Measurements from ENCODE around the gene PRAMEF12. TPM values are rescaled to one million over a fixed set of nuclear protein-coding genes. Genes with fewer than 3 reads are reported as not detected.

Gene PRAMEF12
- total and polyA plus RNA-seq, 5 experiments from 2014 or later: not detected

DNA sequence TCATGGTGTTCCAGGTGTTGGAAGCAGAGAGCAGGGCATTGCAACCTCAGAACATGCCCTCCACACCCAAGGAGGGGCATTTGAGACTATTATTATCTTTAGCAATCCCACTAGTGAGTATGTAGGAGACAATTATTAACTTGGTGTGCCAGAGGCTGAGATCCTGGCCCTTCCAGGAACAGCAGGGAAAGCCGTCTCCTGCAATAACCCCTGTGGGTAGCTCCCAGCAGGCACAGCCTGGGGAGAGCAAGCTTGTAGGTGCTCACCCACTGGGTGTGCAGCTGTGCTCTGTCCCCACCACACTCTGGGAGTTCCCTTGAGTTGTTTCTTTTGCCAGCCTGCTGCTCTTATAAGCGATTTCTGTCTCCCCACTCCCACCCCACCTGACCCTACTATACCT, 17.3 kb upstream of the PRAMEF12 start:
- H3K4me3 Mint-ChIP-seq: no peak overlapping the region
- no peak overlapping the region for H3K27ac Mint-ChIP-seq
- ATAC-seq (no peak), DNase-seq (no peak)
- peaks cover 0 to 2% (median 0%) of the 10 kb centered on the region in 4 donors for H3K4me1 Mint-ChIP-seq
- no peaks in the 10 kb centered on the region for H3K9me3 Mint-ChIP-seq
- H3K36me3 Mint-ChIP-seq: no peaks in the 10 kb centered on the region
- peaks cover 17 to 55% (median 26%) of the 10 kb centered on the region in 5 donors for H3K27me3 Mint-ChIP-seq
- POLR2A ChIA-PET: interaction anchor here (0.5 kb wide), 1 partner anchor 355 kb away, joined by 3 read pairs; no protein-coding TSS in a partner anchor

GRCh38 chr1:12756768-12757413, 16.6 kb upstream of the PRAMEF12 start:
- ATAC-seq: no peak
- no peaks in the 10 kb centered on the region for H3K36me3 Mint-ChIP-seq
- no peak overlapping the region for H3K27ac Mint-ChIP-seq
- peaks cover 0 to 2% (median 0%) of the 10 kb centered on the region in 4 donors for H3K4me1 Mint-ChIP-seq
- no peak for DNase-seq
- H3K9me3 Mint-ChIP-seq: no peaks in the 10 kb centered on the region
- peaks cover 16 to 53% (median 24%) of the 10 kb centered on the region in 5 donors for H3K27me3 Mint-ChIP-seq
- H3K4me3 Mint-ChIP-seq: no peak overlapping the region
- POLR2A ChIA-PET: no interaction called here

DNA sequence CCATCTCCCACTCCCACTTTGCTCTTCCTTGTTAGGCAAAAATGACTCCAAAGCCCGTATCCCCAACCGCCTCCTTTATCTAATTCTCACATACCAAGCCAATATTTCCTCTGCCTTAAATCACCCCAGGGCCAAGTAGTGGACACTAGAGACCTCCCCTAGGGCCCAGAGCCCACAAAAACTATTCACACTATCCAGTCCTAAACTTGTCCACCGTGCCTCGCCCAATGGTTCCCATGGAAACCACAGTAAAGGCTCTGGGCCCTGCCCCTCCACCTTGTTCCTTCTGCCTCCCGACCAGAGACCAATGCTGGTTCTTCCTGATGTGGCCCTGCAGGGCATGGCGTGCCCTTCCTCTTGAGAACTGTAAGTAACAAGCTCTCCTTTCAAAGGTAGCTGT, 15.7 kb upstream of the PRAMEF12 start:
- Mint-ChIP-seq H3K27me3 (peaks cover 15 to 53% (median 24%) of the 10 kb centered on the region in 5 donors), H3K9me3 (no peaks in the 10 kb centered on the region), H3K27ac (peak overlapping the region in 2 of 10 donors; percentile 11 to 39), H3K4me1 (peaks cover 0 to 2% (median 0%) of the 10 kb centered on the region in 4 donors), H3K4me3 (no peak overlapping the region), H3K36me3 (no peaks in the 10 kb centered on the region)
- no peak for ATAC-seq
- POLR2A ChIA-PET: no interaction called here
- no peak for DNase-seq

DNA sequence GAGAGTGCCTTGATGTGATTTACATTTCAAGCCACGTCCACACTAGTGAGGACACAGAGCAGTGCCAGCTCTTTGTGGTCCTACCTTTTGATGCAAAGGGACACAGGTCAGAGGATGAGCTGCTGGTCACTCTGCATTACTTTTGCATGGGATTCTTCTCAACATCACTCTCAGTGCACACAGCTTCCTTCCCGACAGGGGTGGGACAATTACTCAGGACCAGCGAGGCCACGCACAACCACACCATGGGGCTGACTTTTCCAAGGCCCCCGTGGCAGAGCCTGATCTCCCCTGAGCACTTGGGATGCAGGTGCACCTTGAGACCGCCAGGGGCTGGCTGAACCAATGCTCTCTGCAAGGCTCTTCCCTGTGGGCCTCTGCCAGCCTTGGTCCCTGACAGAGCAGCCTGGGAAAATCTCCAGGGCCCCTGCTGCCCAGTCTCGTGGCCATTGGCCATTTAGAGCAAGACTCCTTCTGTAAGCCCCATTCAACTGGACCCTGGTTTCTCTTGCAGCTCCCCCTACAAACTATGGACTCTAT, 13.2 kb upstream of the PRAMEF12 start:
- Mint-ChIP-seq H3K27ac (no peak overlapping the region), H3K4me1 (peaks cover 0 to 2% (median 0%) of the 10 kb centered on the region in 4 donors), H3K27me3 (peaks cover 10 to 38% (median 24%) of the 10 kb centered on the region in 5 donors), H3K36me3 (no peaks in the 10 kb centered on the region), H3K4me3 (no peak overlapping the region), H3K9me3 (no peaks in the 10 kb centered on the region)
- POLR2A ChIA-PET: no interaction called here
- ATAC-seq (no peak), DNase-seq (no peak)

DNA sequence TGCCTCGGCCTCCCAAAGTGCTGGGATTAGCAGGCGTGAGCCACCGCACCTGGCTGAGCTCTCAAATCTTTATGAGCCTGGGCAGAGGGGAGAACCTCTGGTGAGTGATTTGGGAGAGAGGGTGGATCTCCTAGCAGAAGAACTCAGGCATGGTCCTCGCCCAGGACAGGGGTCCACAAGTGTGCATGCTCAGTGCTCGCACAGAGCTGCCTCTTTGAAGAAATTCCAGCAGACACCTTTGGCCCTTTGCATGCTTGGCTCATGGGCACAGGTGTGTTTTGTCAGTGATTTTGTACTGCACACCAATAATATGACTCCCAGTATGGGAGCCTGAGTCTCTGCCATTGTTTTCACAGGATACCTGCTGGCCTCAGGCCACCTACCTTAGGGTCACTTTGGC, 11.8 kb upstream of the PRAMEF12 start:
- DNase-seq (no peak), ATAC-seq (no peak)
- Mint-ChIP-seq H3K27me3 (peaks cover 15 to 40% (median 18%) of the 10 kb centered on the region in 5 donors), H3K4me1 (peaks cover 0 to 2% (median 0%) of the 10 kb centered on the region in 4 donors), H3K27ac (no peak overlapping the region), H3K9me3 (no peaks in the 10 kb centered on the region), H3K4me3 (no peak overlapping the region), H3K36me3 (no peaks in the 10 kb centered on the region)
- POLR2A ChIA-PET: no interaction called here

DNA sequence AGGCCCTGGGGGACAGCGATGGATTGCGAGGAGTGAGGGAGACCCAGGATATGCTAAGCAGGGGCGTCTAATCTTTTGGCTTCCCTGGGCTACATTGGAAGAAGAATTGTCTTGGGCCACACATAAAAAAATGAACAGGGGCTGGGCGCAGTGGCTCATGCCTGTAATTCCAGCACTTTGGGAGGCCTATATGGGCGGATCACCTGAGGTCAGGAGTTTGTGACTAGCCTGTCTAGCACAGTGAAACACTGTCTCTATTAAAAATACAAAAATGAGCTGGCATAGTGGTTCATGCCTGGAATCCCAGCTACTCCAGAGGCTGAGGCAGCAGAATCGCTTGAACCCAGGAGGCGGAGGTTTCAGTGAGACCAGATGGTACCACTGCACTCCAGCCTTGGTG, 10.8 kb upstream of the PRAMEF12 start:
- H3K9me3 Mint-ChIP-seq: no peaks in the 10 kb centered on the region
- no peaks in the 10 kb centered on the region for H3K36me3 Mint-ChIP-seq
- peaks cover 17 to 42% (median 20%) of the 10 kb centered on the region in 5 donors for H3K27me3 Mint-ChIP-seq
- POLR2A ChIA-PET: no interaction called here
- no peak overlapping the region for H3K27ac Mint-ChIP-seq
- ATAC-seq (no peak), DNase-seq (no peak)
- no peak overlapping the region for H3K4me3 Mint-ChIP-seq
- peaks cover 0 to under 1% (median 0%) of the 10 kb centered on the region in 4 donors for H3K4me1 Mint-ChIP-seq

- Mint-ChIP-seq H3K9me3 (no peaks in the 10 kb centered on the region), H3K27ac (no peak overlapping the region), H3K36me3 (no peaks in the 10 kb centered on the region), H3K4me3 (no peak overlapping the region), H3K27me3 (peaks cover 14 to 42% (median 19%) of the 10 kb centered on the region in 5 donors), H3K4me1 (no peaks in the 10 kb centered on the region)
- ATAC-seq (no peak), DNase-seq (no peak)
- POLR2A ChIA-PET: no interaction called here
These were observed 10.1 kb upstream of the PRAMEF12 start for GRCh38 chr1:12763479-12763878.

DNA sequence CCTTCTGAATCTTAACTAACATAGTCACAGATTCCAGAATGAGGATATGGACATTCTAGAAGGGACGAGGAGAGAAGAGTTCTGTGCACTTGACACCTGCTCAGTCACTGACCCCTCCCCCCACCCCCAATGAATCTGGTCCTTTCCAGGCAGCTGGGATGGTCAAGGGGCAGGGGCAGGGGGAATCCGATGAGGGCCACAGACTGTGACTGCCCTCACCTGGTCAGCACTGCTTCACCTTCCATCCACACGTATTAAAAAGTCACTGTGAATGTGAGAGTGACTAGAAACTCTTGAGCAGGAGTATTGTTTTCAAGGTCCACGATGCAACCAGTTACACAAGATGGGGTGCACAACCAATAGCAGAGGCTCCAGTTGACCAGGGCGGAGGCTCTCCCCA, 9.5 kb upstream of the PRAMEF12 start:
- no peak for DNase-seq
- H3K4me1 Mint-ChIP-seq: no peaks in the 10 kb centered on the region
- H3K9me3 Mint-ChIP-seq: no peaks in the 10 kb centered on the region
- H3K27me3 Mint-ChIP-seq: peaks cover 10 to 42% (median 22%) of the 10 kb centered on the region in 5 donors
- POLR2A ChIA-PET: no interaction called here
- ATAC-seq: no peak
- H3K36me3 Mint-ChIP-seq: no peaks in the 10 kb centered on the region
- no peak overlapping the region for H3K4me3 Mint-ChIP-seq
- H3K27ac Mint-ChIP-seq: no peak overlapping the region

DNA sequence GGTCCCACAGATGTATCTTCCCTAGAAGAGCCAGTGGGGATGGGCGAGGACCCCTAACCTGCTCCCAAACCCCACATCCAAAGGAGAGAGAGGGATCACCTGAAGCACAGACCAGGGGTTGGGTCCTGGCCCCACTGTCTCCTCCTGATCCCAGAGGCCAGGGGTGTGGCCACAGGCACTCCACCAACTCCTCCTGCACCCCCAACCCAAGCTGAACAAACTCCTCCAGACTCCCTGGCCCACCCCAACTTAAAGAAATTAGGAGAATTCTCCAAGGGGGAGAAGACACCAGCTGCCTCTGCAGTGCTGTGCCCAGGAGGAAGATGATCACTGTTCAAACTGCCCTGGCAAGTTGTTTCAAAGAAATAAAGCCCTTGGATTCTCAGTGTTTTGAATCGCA, 4.5 kb upstream of the PRAMEF12 start:
- POLR2A ChIA-PET: no interaction called here
- Mint-ChIP-seq H3K27me3 (peaks cover 19 to 73% (median 36%) of the 10 kb centered on the region in 5 donors), H3K4me1 (no peaks in the 10 kb centered on the region), H3K36me3 (no peaks in the 10 kb centered on the region), H3K9me3 (no peaks in the 10 kb centered on the region), H3K4me3 (no peak overlapping the region), H3K27ac (no peak overlapping the region)
- ATAC-seq: no peak
- DNase-seq: no peak

- Mint-ChIP-seq H3K4me1 (no peaks in the 10 kb centered on the region), H3K27ac (no peak overlapping the region), H3K27me3 (peaks cover 20 to 74% (median 37%) of the 10 kb centered on the region in 5 donors), H3K4me3 (no peak overlapping the region), H3K9me3 (no peaks in the 10 kb centered on the region), H3K36me3 (no peaks in the 10 kb centered on the region)
- POLR2A ChIA-PET: no interaction called here
- ATAC-seq (no peak), DNase-seq (no peak)
These were observed 3.5 kb upstream of the PRAMEF12 start for GRCh38 chr1:12769976-12770505.

DNA sequence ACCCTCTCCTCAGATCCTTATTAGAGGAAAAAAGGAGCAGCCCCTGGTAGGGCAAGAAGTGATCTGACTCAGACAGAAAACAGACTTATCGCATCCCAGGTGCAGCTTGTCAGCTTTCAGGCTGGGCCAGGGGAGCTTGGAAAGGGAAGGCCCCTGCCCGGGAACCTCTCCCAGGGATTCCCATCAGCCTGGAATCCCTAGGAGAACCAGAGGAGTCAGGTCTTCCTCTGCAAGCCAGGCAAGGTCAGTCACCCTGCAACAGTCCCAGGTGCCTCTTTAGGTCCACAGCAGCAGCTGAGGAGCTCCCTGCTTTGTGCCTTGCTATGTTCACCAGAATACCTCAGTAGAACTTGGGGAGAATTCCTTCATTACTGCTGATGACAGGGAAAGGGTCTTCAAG, 2.9 kb upstream of the PRAMEF12 start:
- no peaks in the 10 kb centered on the region for H3K9me3 Mint-ChIP-seq
- no peaks in the 10 kb centered on the region for H3K4me1 Mint-ChIP-seq
- H3K4me3 Mint-ChIP-seq: no peak overlapping the region
- H3K27me3 Mint-ChIP-seq: peaks cover 20 to 74% (median 39%) of the 10 kb centered on the region in 5 donors
- no peak for DNase-seq
- no peaks in the 10 kb centered on the region for H3K36me3 Mint-ChIP-seq
- ATAC-seq: no peak
- H3K27ac Mint-ChIP-seq: no peak overlapping the region
- POLR2A ChIA-PET: no interaction called here

- no peaks in the 10 kb centered on the region for H3K36me3 Mint-ChIP-seq
- peaks cover 20 to 77% (median 39%) of the 10 kb centered on the region in 5 donors for H3K27me3 Mint-ChIP-seq
- H3K4me3 Mint-ChIP-seq: no peak overlapping the region
- ATAC-seq: no peak
- H3K4me1 Mint-ChIP-seq: no peaks in the 10 kb centered on the region
- H3K27ac Mint-ChIP-seq: no peak overlapping the region
- H3K9me3 Mint-ChIP-seq: no peaks in the 10 kb centered on the region
- DNase-seq: no peak
- POLR2A ChIA-PET: no interaction called here
These were observed 2.4 kb upstream of the PRAMEF12 start for GRCh38 chr1:12771186-12771585.

DNA sequence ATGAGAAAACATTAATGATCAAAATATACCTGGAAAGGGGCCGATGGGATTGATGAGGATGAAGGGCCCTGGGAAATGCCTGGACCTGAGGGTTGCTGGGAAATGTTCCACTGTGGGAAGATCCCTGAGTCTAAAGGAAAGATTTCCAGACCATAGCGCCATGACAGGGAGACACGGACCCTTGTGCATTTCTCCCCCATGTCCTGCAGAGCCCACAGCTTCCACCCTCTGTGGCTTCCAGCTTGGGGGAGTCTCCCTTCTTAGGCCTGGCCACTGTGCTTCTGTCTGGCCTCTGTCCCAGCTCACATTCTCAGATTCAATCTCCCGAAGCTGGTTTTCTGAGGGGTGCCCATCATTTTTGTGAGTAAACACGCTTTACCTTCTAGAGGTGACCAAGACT, 1.0 kb upstream of the PRAMEF12 start:
- ATAC-seq: no peak
- Mint-ChIP-seq H3K4me1 (no peaks in the 10 kb centered on the region), H3K36me3 (no peaks in the 10 kb centered on the region), H3K9me3 (no peaks in the 10 kb centered on the region), H3K4me3 (no peak overlapping the region), H3K27me3 (peaks cover 19 to 85% (median 36%) of the 10 kb centered on the region in 5 donors), H3K27ac (no peak overlapping the region)
- DNase-seq: no peak
- POLR2A ChIA-PET: no interaction called here

Data from naive thymus-derived CD8-positive, alpha-beta T cell (primary cell).